GM23248 (cell line): ENCODE results near the gene HIC1. TPM values are rescaled to one million over a fixed set of nuclear protein-coding genes. Genes with fewer than 3 reads are reported as not detected.

Experiments used
- DNase-seq: peaks from one replicate; pipeline ENCODE4 v3.0.0-alpha.2; 2015
- H2AFZ ChIP-seq: fragments of 200-600 bp; sonication (generic); 2 replicates; pipeline ENCODE4 v1.6.1; 2016; ENCODE audit warnings: antibody characterized with exemption
- H3F3A ChIP-seq: fragments of 200-600 bp; sonication (generic); 2 replicates; pipeline ENCODE4 v1.6.1; 2016; ENCODE audit warnings: mild to moderate bottlenecking, antibody characterized with exemption, mixed run types; ENCODE audit not compliant: insufficient read depth
- H3K27ac ChIP-seq: fragments of 200-600 bp; sonication (generic); 2 replicates; pipeline ENCODE4 v1.5.1; 2016; ENCODE audit warnings: mild to moderate bottlenecking
- H3K27me3 ChIP-seq: fragments of 200-600 bp; sonication (generic); replicated peaks from 2 replicates; pipeline ENCODE4 v1.6.1; 2016; ENCODE audit warnings: mild to moderate bottlenecking; ENCODE audit not compliant: insufficient read depth
- H3K36me3 ChIP-seq: fragments of 200-600 bp; sonication (generic); 2 replicates; pipeline ENCODE4 v1.6.1; 2016; ENCODE audit warnings: low read depth, mild to moderate bottlenecking
- H3K4me1 ChIP-seq: fragments of 200-600 bp; sonication (generic); 2 replicates; pipeline ENCODE4 v1.6.1; 2016; ENCODE audit warnings: mild to moderate bottlenecking; ENCODE audit not compliant: insufficient read depth
- H3K4me2 ChIP-seq: fragments of 200-600 bp; sonication (generic); one replicate; pipeline ENCODE4 v1.6.1; 2016; ENCODE audit warnings: mild to moderate bottlenecking; ENCODE audit not compliant: unreplicated experiment
- H3K4me3 ChIP-seq: fragments of 200-600 bp; sonication (generic); 2 replicates; pipeline ENCODE4 v1.5.1; 2016; ENCODE audit warnings: mild to moderate bottlenecking
- H3K79me2 ChIP-seq: fragments of 200-600 bp; sonication (generic); 2 replicates; pipeline ENCODE4 v1.6.1; 2016; ENCODE audit warnings: mild to moderate bottlenecking; ENCODE audit not compliant: insufficient read depth
- H3K9ac ChIP-seq: fragments of 200-600 bp; sonication (generic); 2 replicates; pipeline ENCODE4 v1.6.1; 2016; ENCODE audit warnings: mild to moderate bottlenecking
- H3K9me2 ChIP-seq: fragments of 200-600 bp; sonication (generic); 2 replicates; pipeline ENCODE4 v1.6.1; 2016; ENCODE audit warnings: mixed run types, mild to moderate bottlenecking, moderate library complexity; ENCODE audit not compliant: insufficient read depth
- H3K9me3 ChIP-seq: fragments of 200-600 bp; sonication (generic); one replicate; pipeline ENCODE4 v1.6.1; 2017; ENCODE audit warnings: low read depth
- H4K20me1 ChIP-seq: fragments of 200-600 bp; sonication (generic); 2 replicates; pipeline ENCODE4 v1.6.0; 2016; ENCODE audit not compliant: insufficient read depth
- EZH2 ChIP-seq: fragments of 200-600 bp; sonication (generic); IDR thresholded peaks from 2 replicates; pipeline ENCODE4 v1.6.1; 2018; ENCODE audit warnings: antibody characterized with exemption, mild to moderate bottlenecking; ENCODE audit not compliant: insufficient read depth, poor library complexity, severe bottlenecking
- EZH2phosphoT487 ChIP-seq: fragments of 200-600 bp; sonication (generic); IDR thresholded peaks from 2 replicates; pipeline ENCODE4 v1.6.1; 2018; ENCODE audit warnings: antibody characterized with exemption, moderate library complexity, mild to moderate bottlenecking, low read depth; ENCODE audit not compliant: insufficient read depth
- WGBS, 2 experiments: methylation state at CpG; one replicate each; pipeline ENCODE4 v1.1.6; 2015 to 2017; ENCODE audit warnings: low lambda C conversion rate in 2 of 2, low coverage in 1 of 2; ENCODE audit errors: missing lambda C conversion rate in 2 of 2; 5-methylcytosine and 5-hydroxymethylcytosine counted together
- in situ Hi-C: fragments of 300-500 bp; cut with MboI; formaldehyde crosslinking; loops from 2 replicates; pipeline ENCODE4 v1.15.0; 2020
- polyA plus RNA-seq: library from polyadenylated mRNA; unstranded; fragments of >200 nt; fragmentation: Nextera tagmentation; extraction: Ambion mirVana; gene quantifications from 2 replicates; pipeline ENCODE4 v1.2.1, GENCODE V29; 2016
- total RNA-seq: library from RNA; depleted of rRNA; stranded (reverse); fragments of >200 nt; shearing (Covaris generic); gene quantifications from 2 replicates; pipeline ENCODE4 v1.2.3, GENCODE V29; 2014

HIC1 gene
- total and polyA plus RNA-seq, 2 experiments from 2014 or later = 1.6 to 35.0 TPM

- no peaks in the 10 kb centered on the region; the same call in 1 of the 2 replicates for H3K36me3 ChIP-seq
- peaks cover 46% of the 10 kb centered on the region for H3K79me2 ChIP-seq
- no peaks in the 10 kb centered on the region for H3K9me3 ChIP-seq
- H3K9me2 ChIP-seq = no peaks in the 10 kb centered on the region
- H3K27ac ChIP-seq = no peak overlapping the region
- no peaks in the 10 kb centered on the region for H3K27me3 ChIP-seq
- H3F3A ChIP-seq = peaks cover 23% of the 10 kb centered on the region
- TF ChIP-seq EZH2 (no peak), EZH2phosphoT487 (no peak)
- no peak overlapping the region for H3K4me2 ChIP-seq
- no peak overlapping the region for H3K9ac ChIP-seq
- H3K4me3 ChIP-seq = no peak overlapping the region
- peak; percentile 50 for DNase-seq
- WGBS, 2 experiments = 81 to 89% methylated on average over 29 to 76 of the region's 78 CpGs
- in situ Hi-C loops = no loop called here
- no peak overlapping the region for H2AFZ ChIP-seq
- peaks cover 23% of the 10 kb centered on the region for H3K4me1 ChIP-seq
- H4K20me1 ChIP-seq = no peaks in the 10 kb centered on the region
Measured at GRCh38 chr17:2058586-2059546, 4.0 kb downstream of the HIC1 start.

- peaks cover 31% of the 10 kb centered on the region for H3F3A ChIP-seq
- H3K9ac ChIP-seq = 0 out of 2 replicates have a peak overlapping the region, but pooled peaks have one; percentile 20
- H3K4me1 ChIP-seq = peaks cover 32% of the 10 kb centered on the region
- DNase-seq = no peak
- peaks cover 46% of the 10 kb centered on the region for H3K79me2 ChIP-seq
- TF ChIP-seq EZH2phosphoT487 (no peak), EZH2 (no peak)
- H4K20me1 ChIP-seq = no peaks in the 10 kb centered on the region
- no peak overlapping the region for H2AFZ ChIP-seq
- H3K9me2 ChIP-seq = no peaks in the 10 kb centered on the region
- H3K9me3 ChIP-seq = no peaks in the 10 kb centered on the region
- no peaks in the 10 kb centered on the region for H3K27me3 ChIP-seq
- no peak overlapping the region for H3K4me2 ChIP-seq
- in situ Hi-C loops = loop anchor here (10.0 kb wide), 1 partner anchor 185 kb away; no protein-coding TSS in a partner anchor
- no peak overlapping the region for H3K27ac ChIP-seq
- H3K36me3 ChIP-seq = no peaks in the 10 kb centered on the region; the same call in 1 of the 2 replicates
- H3K4me3 ChIP-seq = no peak overlapping the region
- whole genome bisulfite sequencing, 2 experiments = 92 to 93% methylated on average over 21 of the region's 21 CpGs
Measured at GRCh38 chr17:2059547-2060384, 4.9 kb downstream of the HIC1 start.

- no peak overlapping the region for H3K4me3 ChIP-seq
- H2AFZ ChIP-seq = no peak overlapping the region
- no peaks in the 10 kb centered on the region for H4K20me1 ChIP-seq
- peaks cover 46% of the 10 kb centered on the region for H3K79me2 ChIP-seq
- no peaks in the 10 kb centered on the region for H3K27me3 ChIP-seq
- no peaks in the 10 kb centered on the region; the same call in 1 of the 2 replicates for H3K36me3 ChIP-seq
- H3F3A ChIP-seq = peaks cover 31% of the 10 kb centered on the region
- in situ Hi-C loops = loop anchor here (10.0 kb wide), 1 partner anchor 184 kb away; no protein-coding TSS in a partner anchor
- no peaks in the 10 kb centered on the region for H3K9me3 ChIP-seq
- DNase-seq = no peak
- 90 to 98% methylated on average over 5 to 6 of the region's 6 CpGs for WGBS, 2 experiments
- H3K27ac ChIP-seq = no peak overlapping the region
- H3K4me2 ChIP-seq = no peak overlapping the region
- H3K9ac ChIP-seq = 0 out of 2 replicates have a peak overlapping the region, but pooled peaks have one; percentile 20
- H3K4me1 ChIP-seq = peaks cover 36% of the 10 kb centered on the region
- TF ChIP-seq EZH2 = no peak
- no peak for TF ChIP-seq EZH2phosphoT487
- H3K9me2 ChIP-seq = no peaks in the 10 kb centered on the region
Measured at GRCh38 chr17:2060385-2060658, 5.4 kb downstream of the HIC1 start.

GRCh38 chr17:2060681-2061440 is 6.0 kb downstream of the HIC1 start:
- Histone ChIP-seq H3K27ac (peak overlapping the region; percentile 96; the same call in 1 of the 2 replicates), H3K9ac (peak overlapping the region; percentile 34), H2AFZ (no peak overlapping the region), H3F3A (peaks cover 37% of the 10 kb centered on the region), H3K4me3 (no peak overlapping the region), H3K9me2 (no peaks in the 10 kb centered on the region), H3K9me3 (no peaks in the 10 kb centered on the region), H3K4me2 (no peak overlapping the region), H3K4me1 (peaks cover 42% of the 10 kb centered on the region), H3K27me3 (no peaks in the 10 kb centered on the region), H4K20me1 (no peaks in the 10 kb centered on the region), H3K36me3 (no peaks in the 10 kb centered on the region; the same call in 1 of the 2 replicates), H3K79me2 (peaks cover 46% of the 10 kb centered on the region)
- 61 to 73% methylated on average over 19 to 21 of the region's 21 CpGs for WGBS, 2 experiments
- DNase-seq = no peak
- TF ChIP-seq EZH2phosphoT487 (no peak), EZH2 (no peak)
- in situ Hi-C loops = loop anchor here (10.0 kb wide), 1 partner anchor 184 kb away; no protein-coding TSS in a partner anchor
